OCI-LY1 (cell line): ENCODE data around the gene HNRNPL.

Source experiments
- EZH2 ChIP-seq: fragments of 200-600 bp; sonication (generic), shearing (Covaris generic); IDR thresholded peaks from 2 replicates; pipeline ENCODE4 v1.8.0; 2017; ENCODE audit warnings: borderline replicate concordance, mixed run types, mild to moderate bottlenecking, antibody characterized with exemption, low read length, moderate library complexity, mixed read lengths
- TF ChIP-seq, protein P1 (sequence below): fragments of 200-600 bp; sonication (generic), shearing (Covaris generic); IDR thresholded peaks from 2 replicates; pipeline ENCODE4 v1.5.1; 2017; ENCODE audit warnings: mild to moderate bottlenecking, antibody characterized with exemption, low read length, moderate library complexity, mixed read lengths

DNA sequence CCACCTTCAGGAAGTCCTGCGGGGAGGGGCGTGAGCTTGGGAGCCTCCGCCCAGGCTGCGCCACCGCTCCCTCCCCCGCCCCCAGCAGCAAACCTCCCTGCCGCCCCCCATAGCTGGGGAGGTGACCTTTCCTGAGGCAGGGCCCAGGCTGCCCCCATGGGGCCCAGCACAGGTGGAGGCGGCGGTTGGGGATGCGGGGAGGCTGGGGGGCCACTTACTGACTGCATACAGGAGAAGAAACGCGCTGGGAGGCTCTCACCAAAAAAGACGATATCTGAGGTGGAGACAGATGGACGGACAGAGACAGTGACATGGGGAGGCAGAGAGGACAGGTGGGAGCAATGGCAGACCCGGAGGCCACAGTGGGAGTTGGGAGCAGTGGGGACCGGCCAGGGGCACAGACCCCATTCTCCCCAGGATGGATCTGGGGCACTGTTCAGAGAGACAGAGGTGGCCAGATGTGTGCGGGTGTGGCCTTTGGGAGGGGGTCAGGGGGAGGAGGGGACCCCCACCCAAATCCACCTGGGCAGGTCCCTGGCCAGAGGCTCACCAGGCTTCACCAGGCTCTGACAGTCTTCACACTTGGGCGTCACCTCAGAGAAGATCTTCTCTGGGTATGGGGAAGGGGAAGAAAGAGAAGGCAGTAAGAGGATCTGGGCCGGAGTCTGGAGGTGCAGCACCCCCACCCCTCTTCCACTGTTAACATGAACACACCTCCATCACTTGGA lies 31.3 kb upstream of the HNRNPL start:
- TF ChIP-seq, protein P1, sequence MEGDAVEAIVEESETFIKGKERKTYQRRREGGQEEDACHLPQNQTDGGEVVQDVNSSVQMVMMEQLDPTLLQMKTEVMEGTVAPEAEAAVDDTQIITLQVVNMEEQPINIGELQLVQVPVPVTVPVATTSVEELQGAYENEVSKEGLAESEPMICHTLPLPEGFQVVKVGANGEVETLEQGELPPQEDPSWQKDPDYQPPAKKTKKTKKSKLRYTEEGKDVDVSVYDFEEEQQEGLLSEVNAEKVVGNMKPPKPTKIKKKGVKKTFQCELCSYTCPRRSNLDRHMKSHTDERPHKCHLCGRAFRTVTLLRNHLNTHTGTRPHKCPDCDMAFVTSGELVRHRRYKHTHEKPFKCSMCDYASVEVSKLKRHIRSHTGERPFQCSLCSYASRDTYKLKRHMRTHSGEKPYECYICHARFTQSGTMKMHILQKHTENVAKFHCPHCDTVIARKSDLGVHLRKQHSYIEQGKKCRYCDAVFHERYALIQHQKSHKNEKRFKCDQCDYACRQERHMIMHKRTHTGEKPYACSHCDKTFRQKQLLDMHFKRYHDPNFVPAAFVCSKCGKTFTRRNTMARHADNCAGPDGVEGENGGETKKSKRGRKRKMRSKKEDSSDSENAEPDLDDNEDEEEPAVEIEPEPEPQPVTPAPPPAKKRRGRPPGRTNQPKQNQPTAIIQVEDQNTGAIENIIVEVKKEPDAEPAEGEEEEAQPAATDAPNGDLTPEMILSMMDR: no peak
- TF ChIP-seq EZH2: no peak
